Testis (tissue), 3 donors: ENCODE data around the gene EXOSC5. TPM values are rescaled to one million over a fixed set of nuclear protein-coding genes. Genes with fewer than 3 reads are reported as not detected.
"Not testable (repeated sequence)": the region's sequence is repeated elsewhere in the genome, so short reads cannot be mapped to it uniquely, and the experiment has no call there.

Source experiments
- DNase-seq: peaks from one replicate; pipeline ENCODE4 v3.0.0-alpha.2; 2019
- H3K27ac ChIP-seq, 2 donors: fragments of 200-600 bp; sonication (generic); one replicate each; pipeline ENCODE4 v1.5.1; 2019
- H3K27me3 ChIP-seq: fragments of 200-600 bp; sonication (generic); one replicate; pipeline ENCODE4 v1.5.1; 2019
- H3K36me3 ChIP-seq: fragments of 200-600 bp; sonication (generic); one replicate; pipeline ENCODE4 v1.5.1; 2017; ENCODE audit warnings: low read depth; ENCODE audit errors: missing control alignments
- H3K4me1 ChIP-seq: fragments of 200-600 bp; sonication (generic); one replicate; pipeline ENCODE4 v1.5.1; 2019
- H3K4me3 ChIP-seq, 2 donors: fragments of 200-600 bp; sonication (generic); one replicate each; pipeline ENCODE4 v1.5.1; 2017 to 2019
- H3K9me3 ChIP-seq: fragments of 200-600 bp; sonication (generic); one replicate; pipeline ENCODE4 v1.5.1; 2017
- POLR2A ChIP-seq: fragments of 450-650 bp; IDR thresholded peaks from one replicate; pipeline ENCODE4 v1.6.1; 2017; ENCODE audit warnings: antibody characterized with exemption, mild to moderate bottlenecking, moderate library complexity
- whole genome bisulfite sequencing, 2 donors: methylation state at CpG; one replicate each; pipeline ENCODE4 v1.1.5; 2018; 5-methylcytosine and 5-hydroxymethylcytosine counted together
- intact Hi-C: fragments of 100-400 bp; cut with DNase I; formaldehyde crosslinking; loops from one replicate; pipeline ENCODE4 v1.15.1; 2023; ENCODE audit warnings: low total_unique reads
- polyA plus RNA-seq: library from polyadenylated mRNA; stranded (reverse); fragments of 350-450 nt; fragmentation: Illumina TruSeq; extraction: RNeasy Lipid Tissue Mini Kit (QIAGEN cat#74804); gene quantifications from one replicate; pipeline ENCODE4 v1.2.3, GENCODE V29; 2014; ENCODE audit warnings: low read depth, low replicate concordance; ENCODE audit not compliant: insufficient read depth
- total RNA-seq, 2 donors: library from RNA; depleted of rRNA; stranded (reverse); fragments of >200 nt; gene quantifications; one replicate each; pipeline ENCODE4 v1.2.3, GENCODE V29; 2016
- TF ChIP-seq, protein P1 (sequence below), 3 experiments: fragments of 450-650 bp in 2 of 3; fragments of 200-600 bp in 1 of 3; sonication (generic) in 1 of 3; IDR thresholded peaks; one replicate each; pipeline ENCODE4 v1.5.1; 2016 to 2019; ENCODE audit warnings: antibody characterized with exemption in 3 of 3, mild to moderate bottlenecking in 2 of 3, moderate library complexity in 1 of 3

The EXOSC5 gene
- total and polyA plus RNA-seq, 3 donors from 2014 or later = 19.1 to 28.0 (median 23.8) TPM

DNA sequence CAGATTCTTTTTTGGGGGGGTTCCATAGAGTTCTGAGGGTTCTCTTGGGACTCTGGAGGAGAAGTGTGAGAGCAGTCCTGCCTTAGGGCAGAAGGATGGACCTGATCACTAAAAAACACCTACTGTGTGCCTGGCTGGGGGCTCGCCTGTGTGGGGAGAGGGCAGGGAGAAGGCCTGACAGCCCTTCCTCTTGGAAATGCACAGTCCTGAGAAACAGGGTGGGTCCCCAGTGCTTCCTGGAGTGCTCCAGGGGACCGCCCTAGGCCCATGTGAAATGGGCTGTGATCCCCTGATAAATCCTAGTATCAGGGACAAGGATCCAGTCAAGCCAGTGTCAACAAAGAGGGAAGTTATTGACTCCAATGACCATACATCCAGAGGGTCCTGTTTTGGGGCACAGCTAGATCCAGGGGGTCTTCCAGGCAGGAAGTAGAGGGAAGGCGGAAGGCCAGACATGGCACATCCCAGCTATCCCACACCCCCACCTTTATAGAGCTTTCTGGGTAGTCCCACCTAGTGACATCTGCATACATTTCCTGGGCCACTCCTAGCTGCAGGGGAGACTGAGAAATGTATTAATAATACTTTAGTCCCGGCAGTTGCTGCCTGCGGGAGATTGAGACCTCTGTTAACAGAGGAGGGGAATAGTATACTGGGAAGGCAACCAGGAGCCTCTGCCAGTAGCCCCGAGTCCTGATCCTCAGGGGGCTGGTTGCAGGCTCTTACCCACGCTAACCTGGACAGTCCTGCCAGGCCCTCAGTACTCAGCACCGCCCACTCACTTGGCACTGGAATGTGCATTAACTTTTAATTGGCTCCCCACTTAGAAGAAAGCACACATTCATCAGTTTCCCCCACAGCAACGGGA is 14.2 kb upstream of the EXOSC5 start:
- Histone ChIP-seq H3K4me1 (peaks cover 3% of the 10 kb centered on the region), H3K27me3 (no peaks in the 10 kb centered on the region), H3K9me3 (no peaks in the 10 kb centered on the region), H3K27ac (no peak overlapping the region), H3K4me3 (no peak overlapping the region), H3K36me3 (no peaks in the 10 kb centered on the region)
- DNase-seq = no peak
- intact Hi-C loops = no loop called here
- 61 to 66% methylated on average over 9 of the region's 9 CpGs for WGBS, 2 donors
- no peak for TF ChIP-seq POLR2A
- TF ChIP-seq, protein P1, sequence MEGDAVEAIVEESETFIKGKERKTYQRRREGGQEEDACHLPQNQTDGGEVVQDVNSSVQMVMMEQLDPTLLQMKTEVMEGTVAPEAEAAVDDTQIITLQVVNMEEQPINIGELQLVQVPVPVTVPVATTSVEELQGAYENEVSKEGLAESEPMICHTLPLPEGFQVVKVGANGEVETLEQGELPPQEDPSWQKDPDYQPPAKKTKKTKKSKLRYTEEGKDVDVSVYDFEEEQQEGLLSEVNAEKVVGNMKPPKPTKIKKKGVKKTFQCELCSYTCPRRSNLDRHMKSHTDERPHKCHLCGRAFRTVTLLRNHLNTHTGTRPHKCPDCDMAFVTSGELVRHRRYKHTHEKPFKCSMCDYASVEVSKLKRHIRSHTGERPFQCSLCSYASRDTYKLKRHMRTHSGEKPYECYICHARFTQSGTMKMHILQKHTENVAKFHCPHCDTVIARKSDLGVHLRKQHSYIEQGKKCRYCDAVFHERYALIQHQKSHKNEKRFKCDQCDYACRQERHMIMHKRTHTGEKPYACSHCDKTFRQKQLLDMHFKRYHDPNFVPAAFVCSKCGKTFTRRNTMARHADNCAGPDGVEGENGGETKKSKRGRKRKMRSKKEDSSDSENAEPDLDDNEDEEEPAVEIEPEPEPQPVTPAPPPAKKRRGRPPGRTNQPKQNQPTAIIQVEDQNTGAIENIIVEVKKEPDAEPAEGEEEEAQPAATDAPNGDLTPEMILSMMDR (IDR thresholded peaks at IDR 0.05) = no peak

DNA sequence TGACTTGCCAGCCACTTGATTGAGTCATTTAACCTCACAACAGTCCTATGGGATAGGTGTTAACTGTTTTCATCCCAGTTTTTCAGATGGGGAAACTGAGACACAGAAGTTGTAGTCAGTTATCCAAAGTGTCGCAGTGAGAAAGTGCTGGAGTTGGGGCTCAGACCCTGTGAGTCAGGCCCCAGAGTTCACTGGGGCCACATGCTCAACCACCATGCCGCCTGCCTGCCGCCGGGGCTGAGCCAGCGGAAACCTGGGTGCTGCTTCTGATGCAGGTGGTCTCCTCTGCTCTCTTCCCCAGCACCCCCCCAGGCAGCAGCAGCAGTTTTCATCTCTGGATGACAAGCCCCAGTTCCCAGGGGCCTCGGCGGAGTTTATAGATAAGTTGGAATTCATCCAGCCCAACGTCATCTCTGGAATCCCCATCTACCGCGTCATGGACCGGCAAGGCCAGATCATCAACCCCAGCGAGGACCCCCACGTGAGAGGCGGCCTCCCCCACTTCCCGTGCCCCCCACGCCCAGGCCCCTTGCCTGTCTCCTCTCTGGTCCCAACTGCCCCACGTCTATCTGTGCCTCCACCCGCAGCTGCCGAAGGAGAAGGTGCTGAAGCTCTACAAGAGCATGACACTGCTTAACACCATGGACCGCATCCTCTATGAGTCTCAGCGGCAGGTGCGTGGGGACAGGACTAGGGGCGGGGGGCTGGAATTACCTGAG is 13.3 kb upstream of the EXOSC5 start:
- Histone ChIP-seq H3K36me3 (no peaks in the 10 kb centered on the region), H3K4me1 (peaks cover 3% of the 10 kb centered on the region), H3K9me3 (no peaks in the 10 kb centered on the region), H3K27me3 (no peaks in the 10 kb centered on the region), H3K4me3 (no peak overlapping the region), H3K27ac (no peak overlapping the region)
- intact Hi-C loops = no loop called here
- TF ChIP-seq, protein P1 (IDR thresholded peaks at IDR 0.05) = no peak
- TF ChIP-seq POLR2A = no peak
- WGBS, 2 donors = 84 to 89% methylated on average over 14 to 23 of the region's 23 CpGs
- no peak for DNase-seq

DNA sequence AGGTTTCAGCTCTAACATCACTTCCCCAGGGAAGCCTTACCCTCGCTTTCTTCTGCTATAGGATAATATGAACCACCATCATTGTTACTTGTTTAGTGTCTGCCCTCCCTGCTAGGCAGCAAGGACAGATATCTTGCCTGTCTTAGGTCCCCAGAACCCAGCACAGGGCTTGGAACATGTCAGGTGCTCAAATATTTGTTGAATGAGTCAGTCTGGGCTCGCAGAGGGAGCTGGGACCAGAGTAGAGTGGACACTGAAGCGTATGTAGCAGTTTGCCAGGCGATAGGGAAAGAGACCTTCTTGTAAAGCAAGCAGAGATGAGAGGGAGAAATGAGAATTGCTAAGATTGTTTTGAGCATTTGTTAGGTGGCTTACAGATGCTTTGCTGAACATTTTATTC is 12.1 kb upstream of the EXOSC5 start:
- no peak for TF ChIP-seq POLR2A
- TF ChIP-seq, protein P1 (IDR thresholded peaks at IDR 0.05) = no peak
- H3K27ac ChIP-seq = no peak overlapping the region
- intact Hi-C loops = no loop called here

DNA sequence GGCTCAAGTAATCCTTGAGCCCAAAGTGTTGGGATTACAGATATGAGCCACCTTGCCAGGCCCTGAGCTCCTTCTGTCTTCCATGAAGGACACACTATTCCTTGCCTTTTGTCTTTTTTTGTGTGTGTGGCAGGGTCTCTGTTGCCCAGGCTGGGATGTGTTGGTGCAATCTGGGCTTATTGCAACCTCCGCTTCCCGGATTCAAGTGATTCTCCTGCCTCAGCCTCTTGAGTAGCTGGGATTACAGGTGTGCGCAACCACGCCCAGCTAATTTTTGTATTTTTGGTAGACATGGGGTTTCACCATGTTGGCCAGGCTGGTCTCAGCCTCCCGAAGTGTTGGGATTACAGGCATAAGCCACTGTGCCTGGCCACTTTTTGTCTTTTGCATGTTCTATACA is 11.7 kb upstream of the EXOSC5 start:
- H3K9me3 ChIP-seq, H3K27ac ChIP-seq, H3K27me3 ChIP-seq, intact Hi-C loops, DNase-seq, H3K36me3 ChIP-seq, H3K4me1 ChIP-seq, H3K4me3 ChIP-seq: not testable (repeated sequence)
- 94% methylated on average over 5 of the region's 5 CpGs for WGBS, 2 donors

More for the DNA sequence above, 12.1 kb upstream of the EXOSC5 start:
- DNase-seq = peak; percentile 63
- Histone ChIP-seq H3K4me1 (peaks cover 3% of the 10 kb centered on the region), H3K4me3 (no peak overlapping the region), H3K27me3 (no peaks in the 10 kb centered on the region), H3K36me3 (no peaks in the 10 kb centered on the region), H3K9me3 (no peaks in the 10 kb centered on the region)
- 68 to 69% methylated on average over 4 of the region's 4 CpGs for WGBS, 2 donors

DNA sequence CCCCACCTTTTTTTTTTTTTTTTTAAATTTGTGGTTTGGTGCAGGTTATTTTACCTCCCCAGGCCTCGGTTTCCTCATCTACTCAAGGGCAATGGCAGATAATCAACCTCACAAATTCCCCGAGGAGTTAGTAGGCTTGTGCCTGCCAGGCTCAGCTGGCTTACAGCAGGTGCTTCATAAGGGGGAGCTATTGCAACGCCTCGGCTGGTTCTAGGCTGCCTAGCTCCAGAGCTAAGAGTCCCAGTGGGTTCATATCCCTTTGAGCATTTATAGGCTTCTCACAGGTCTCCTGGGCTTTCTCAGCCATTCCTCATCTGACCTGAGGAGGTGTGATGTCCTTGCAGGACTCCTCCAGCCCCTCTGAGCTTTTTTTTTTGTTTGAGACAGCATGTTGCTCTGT is 11.1 kb upstream of the EXOSC5 start:
- Histone ChIP-seq H3K9me3 (no peaks in the 10 kb centered on the region), H3K36me3 (no peaks in the 10 kb centered on the region), H3K27me3 (no peaks in the 10 kb centered on the region), H3K27ac (no peak overlapping the region), H3K4me1 (peaks cover 3% of the 10 kb centered on the region), H3K4me3 (no peak overlapping the region)
- no peak for DNase-seq
- WGBS, 2 donors = 74 to 80% methylated on average over 4 of the region's 4 CpGs
- no peak for TF ChIP-seq POLR2A
- TF ChIP-seq, protein P1 (IDR thresholded peaks at IDR 0.05) = no peak
- intact Hi-C loops = no loop called here
